Fibroblast of lung (primary cell): ENCODE results near the gene PYGO1. TPM values are rescaled to one million over a fixed set of nuclear protein-coding genes. Genes with fewer than 3 reads are reported as not detected.

ENCODE experiments used
- DNase-seq, 2 donors: peaks; one replicate each; pipeline versions ENCODE4 v3.0.0 to v3.0.0-alpha.2; 2010; ENCODE audit warnings: low read depth in 2 of 2
- H2AFZ ChIP-seq: 2 replicates; pipeline ENCODE4 v1.5.1; 2012; ENCODE audit warnings: low read length, control low read depth, inconsistent platforms
- H3K27ac ChIP-seq: 2 replicates; pipeline ENCODE4 v1.5.1; 2011; ENCODE audit warnings: low read length, control low read depth; ENCODE audit not compliant: insufficient read depth
- H3K27me3 ChIP-seq: 2 replicates; pipeline ENCODE4 v1.5.1; 2011; ENCODE audit warnings: mild to moderate bottlenecking, low read length; ENCODE audit not compliant: control insufficient read depth, insufficient read depth
- H3K36me3 ChIP-seq: 2 replicates; pipeline ENCODE4 v1.5.1; 2011; ENCODE audit warnings: low read length; ENCODE audit not compliant: control insufficient read depth, insufficient read depth
- H3K4me1 ChIP-seq: 2 replicates; pipeline ENCODE4 v1.5.1; 2011; ENCODE audit warnings: low read length; ENCODE audit not compliant: control insufficient read depth, insufficient read depth; ENCODE audit errors: extremely low read depth
- H3K4me2 ChIP-seq: 2 replicates; pipeline ENCODE4 v1.5.1; 2011; ENCODE audit warnings: low read length, control low read depth; ENCODE audit not compliant: insufficient read depth; ENCODE audit errors: extremely low read depth
- H3K4me3 ChIP-seq, 4 experiments: fragments of 200-600 bp in 1 of 4; sonication (generic) in 1 of 4; replicated peaks in 1 of 4; 2 replicates each; pipeline ENCODE4 v1.5.1; 2011 to 2016; ENCODE audit warnings: low read length in 4 of 4, low read depth in 3 of 4, mild to moderate bottlenecking in 3 of 4, control low read depth in 2 of 4, inconsistent platforms in 1 of 4, mixed read lengths in 1 of 4; ENCODE audit not compliant: insufficient read depth in 1 of 4; ENCODE audit errors: control extremely low read depth in 1 of 4
- H3K79me2 ChIP-seq: 2 replicates; pipeline ENCODE4 v1.5.1; 2012; ENCODE audit warnings: mild to moderate bottlenecking, low read length, inconsistent platforms; ENCODE audit not compliant: control insufficient read depth, insufficient read depth
- H3K9ac ChIP-seq: 2 replicates; pipeline ENCODE4 v1.5.1; 2011; ENCODE audit warnings: mild to moderate bottlenecking, low read length, control low read depth; ENCODE audit not compliant: insufficient read depth
- H3K9me3 ChIP-seq: 2 replicates; pipeline ENCODE4 v1.5.1; 2012; ENCODE audit warnings: low read depth, low read length; ENCODE audit not compliant: control insufficient read depth, insufficient read depth
- H4K20me1 ChIP-seq: 2 replicates; pipeline ENCODE4 v1.5.1; 2011; ENCODE audit warnings: low read length; ENCODE audit not compliant: control insufficient read depth, insufficient read depth; ENCODE audit errors: extremely low read depth
- CTCF ChIP-seq, 2 donors: IDR thresholded peaks in 1 of 2; conservative IDR thresholded peaks in 1 of 2; 1 replicate in 1 of 2; 2 replicates in 1 of 2; pipeline ENCODE4 v1.5.1; 2011 to 2012; ENCODE audit warnings: low read length in 2 of 2, control low read depth in 1 of 2, inconsistent platforms in 1 of 2, low read depth in 1 of 2, mild to moderate bottlenecking in 1 of 2
- EZH2 ChIP-seq: IDR thresholded peaks from 2 replicates; pipeline ENCODE4 v1.5.1; 2012; ENCODE audit warnings: low read length, control low read depth, mild to moderate bottlenecking; ENCODE audit errors: missing control alignments
- polyA plus RNA-seq, 2 donors: library from polyadenylated mRNA; depleted of rRNA in 1 of 2; stranded (reverse) in 1 of 2; unstranded in 1 of 2; fragments of >200 nt; gene quantifications; 2 replicates each; pipeline ENCODE4 v1.2.1, GENCODE V29; 2011 to 2012; ENCODE audit warnings: missing spikeins in 1 of 2
- total RNA-seq: library from RNA; depleted of rRNA; stranded (reverse); fragments of >200 nt; gene quantifications from 2 replicates; pipeline ENCODE4 v1.2.1, GENCODE V29; 2014

Gene PYGO1
- total and polyA plus RNA-seq, 2 donors (not counting 1 experiment from before 2014, with no cell fraction given) = 10.1 to 11.3 TPM

- H3K4me1 ChIP-seq = no peaks in the 10 kb centered on the region
- H3K27ac ChIP-seq = no peak overlapping the region
- no peak for TF ChIP-seq CTCF (conservative IDR thresholded peaks at IDR 0.05 in 1 of 2, IDR thresholded peaks at IDR 0.05 in 1 of 2; ENCODE audit: low read depth in 1 of 2, low read length in 2 of 2)
- DNase-seq = no peak
- no peaks in the 10 kb centered on the region for H3K36me3 ChIP-seq
- no peak overlapping the region for H3K4me2 ChIP-seq
- H3K27me3 ChIP-seq = no peaks in the 10 kb centered on the region
- no peak overlapping the region for H3K9ac ChIP-seq
- H3K79me2 ChIP-seq = no peaks in the 10 kb centered on the region
- H4K20me1 ChIP-seq = no peaks in the 10 kb centered on the region
- no peaks in the 10 kb centered on the region for H3K9me3 ChIP-seq
- H2AFZ ChIP-seq = no peak overlapping the region
- no peak overlapping the region for H3K4me3 ChIP-seq
Measured at GRCh38 chr15:55574096-55574495, 14.0 kb downstream of the PYGO1 start.

GRCh38 chr15:55573224-55573623, 14.9 kb downstream of the PYGO1 start:
- Histone ChIP-seq H2AFZ (no peak overlapping the region), H3K4me1 (no peaks in the 10 kb centered on the region), H3K79me2 (no peaks in the 10 kb centered on the region), H3K27me3 (no peaks in the 10 kb centered on the region), H3K9ac (no peak overlapping the region), H4K20me1 (no peaks in the 10 kb centered on the region), H3K4me2 (no peak overlapping the region), H3K9me3 (no peaks in the 10 kb centered on the region), H3K27ac (no peak overlapping the region), H3K4me3 (no peak overlapping the region), H3K36me3 (no peaks in the 10 kb centered on the region)
- no peak for TF ChIP-seq EZH2
- no peak for TF ChIP-seq CTCF (conservative IDR thresholded peaks at IDR 0.05 in 1 of 2, IDR thresholded peaks at IDR 0.05 in 1 of 2; ENCODE audit: low read depth in 1 of 2, low read length in 2 of 2)
- DNase-seq = no peak

- Histone ChIP-seq H3K27ac (no peak overlapping the region), H3K4me1 (no peaks in the 10 kb centered on the region), H3K4me3 (no peak overlapping the region), H3K79me2 (no peaks in the 10 kb centered on the region), H3K9me3 (no peaks in the 10 kb centered on the region), H3K27me3 (no peaks in the 10 kb centered on the region), H3K4me2 (no peak overlapping the region), H3K36me3 (no peaks in the 10 kb centered on the region), H3K9ac (no peak overlapping the region), H2AFZ (no peak overlapping the region), H4K20me1 (no peaks in the 10 kb centered on the region)
- DNase-seq = peak in 1 of 2 donors; percentile 17
- TF ChIP-seq EZH2 (no peak), CTCF (conservative IDR thresholded peaks at IDR 0.05 in 1 of 2, IDR thresholded peaks at IDR 0.05 in 1 of 2; ENCODE audit: low read depth in 1 of 2, low read length in 2 of 2) (peak in 1 of 2 donors; percentile 21)
Measured at GRCh38 chr15:55564347-55565145, 23.6 kb downstream of the PYGO1 start.
